GM19035 (cell line): Measurements from ENCODE around the gene TCAF1.
A peak's percentile ranks its signal among the peaks of the same experiment; 100 is the strongest.
"Not testable (repeated sequence)": the region's sequence is repeated elsewhere in the genome, so short reads cannot be mapped to it uniquely, and the experiment has no call there.

Source experiments
- ATAC-seq: cut with Tn5 transposase; IDR thresholded peaks from one replicate; pipeline ENCODE4 v1.9.1; 2021; ENCODE audit not compliant: unreplicated experiment

The TCAF1 gene

DNA sequence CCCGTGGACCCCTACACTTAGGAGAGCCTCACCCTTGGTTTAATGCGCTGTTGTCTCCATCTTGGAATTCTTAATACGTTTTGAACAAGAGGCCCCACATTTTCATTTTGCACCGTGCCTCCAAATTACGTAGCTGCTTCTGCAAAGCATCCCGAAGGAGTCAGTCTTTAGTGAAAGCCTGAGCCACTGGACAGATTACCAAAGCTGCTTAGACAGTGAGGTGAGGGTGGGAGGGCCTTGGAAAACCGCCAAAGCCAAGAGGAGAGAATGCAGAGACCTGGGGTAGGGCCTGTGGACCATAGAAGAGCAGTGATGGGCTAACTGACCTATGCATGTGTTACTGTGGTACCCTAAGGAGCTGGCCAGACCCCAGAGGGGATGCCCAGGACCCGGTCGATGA lies 4.2 kb upstream of the TCAF1 start:
- no peak for ATAC-seq

DNA sequence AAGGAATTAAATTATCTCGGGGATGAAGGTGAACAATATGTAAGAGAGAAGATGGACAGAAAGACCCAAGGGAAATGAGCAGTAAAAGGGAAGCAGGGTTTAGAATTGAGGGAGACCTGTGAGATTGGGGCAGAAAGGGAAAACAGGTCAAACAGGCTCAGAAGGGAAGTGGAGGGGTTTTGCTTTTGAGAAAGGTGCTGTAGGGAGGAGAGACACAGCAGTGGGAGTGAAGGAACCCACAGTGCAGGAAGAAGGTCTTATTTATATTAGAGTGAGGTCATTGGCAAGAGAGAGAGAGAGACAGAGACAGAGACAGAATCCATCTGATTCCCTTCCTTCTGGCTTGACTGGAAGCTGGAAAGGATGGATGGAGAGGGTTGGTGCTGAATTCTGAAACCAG lies 3.5 kb upstream of the TCAF1 start:
- ATAC-seq = no peak

DNA sequence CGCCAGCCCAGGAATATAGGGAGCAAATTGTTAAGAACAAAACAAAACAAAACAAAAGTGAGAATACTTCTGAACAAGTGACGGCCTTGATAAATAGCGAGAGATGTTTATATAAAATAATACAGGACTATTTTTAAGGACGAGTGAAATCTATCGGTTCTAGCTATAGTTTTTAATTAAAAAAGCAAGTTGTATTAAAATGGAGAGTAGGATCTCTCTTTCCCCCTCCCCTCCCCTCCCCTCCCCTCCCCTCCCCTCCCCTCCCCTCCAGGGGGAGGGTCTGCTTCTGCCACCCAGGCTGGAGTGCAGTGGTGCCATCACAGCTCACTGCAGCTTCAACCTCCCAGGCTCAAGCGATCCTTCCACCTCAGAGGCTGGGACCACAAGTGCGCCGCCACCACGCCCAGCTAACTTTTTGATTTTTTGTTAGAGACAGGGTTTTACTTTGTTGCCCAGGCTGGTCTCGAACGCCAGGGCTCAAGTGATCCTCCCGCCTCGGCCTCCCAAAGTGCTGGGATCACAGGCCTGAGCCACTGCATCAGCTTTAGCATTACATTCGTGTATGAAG lies 440 bp upstream of the TCAF1 start:
- no peak for ATAC-seq

DNA sequence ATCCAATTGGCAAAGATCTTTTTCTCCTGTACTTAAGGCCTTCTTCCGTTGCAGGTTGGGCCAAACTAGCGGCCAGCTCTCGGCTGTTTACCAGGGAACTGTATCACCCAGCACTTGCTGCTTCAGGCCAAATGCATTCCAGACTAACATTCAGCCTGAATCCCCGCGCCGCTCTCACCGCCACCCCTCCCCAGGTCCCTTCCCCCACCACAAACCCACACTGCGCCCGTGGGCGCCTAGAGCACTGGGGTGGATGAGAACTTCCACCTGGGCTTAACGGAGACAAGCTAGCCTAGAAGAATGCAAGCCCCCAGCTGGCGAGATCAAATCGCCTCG lies 676 bp downstream of the TCAF1 start:
- no peak for ATAC-seq

DNA sequence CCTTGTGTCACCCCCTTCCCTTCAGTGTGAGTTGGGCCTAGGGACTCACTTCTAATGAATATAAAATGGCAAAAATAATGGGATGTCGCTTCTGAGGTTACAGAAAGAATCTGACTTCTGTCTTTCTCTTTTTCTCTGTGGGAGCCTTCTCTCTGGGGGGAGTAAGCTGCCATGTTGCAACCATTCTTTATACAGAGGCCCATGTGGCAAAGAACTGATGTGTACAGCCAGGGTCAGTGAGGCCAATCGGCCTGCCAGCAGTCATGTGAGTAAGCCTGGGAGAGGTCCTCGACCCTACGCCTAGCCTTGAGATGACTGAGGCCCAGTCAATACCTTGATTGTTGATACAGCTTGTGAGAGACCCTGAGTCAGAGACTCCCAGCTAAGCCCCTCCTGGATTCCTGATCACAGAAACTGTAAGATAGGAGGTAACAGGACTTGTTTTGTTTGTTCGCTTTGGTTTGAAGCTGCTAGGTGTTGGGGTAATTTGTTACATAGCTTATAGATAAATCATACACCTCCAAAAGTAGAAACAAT lies 1.7 kb downstream of the TCAF1 start:
- ATAC-seq = no peak

DNA sequence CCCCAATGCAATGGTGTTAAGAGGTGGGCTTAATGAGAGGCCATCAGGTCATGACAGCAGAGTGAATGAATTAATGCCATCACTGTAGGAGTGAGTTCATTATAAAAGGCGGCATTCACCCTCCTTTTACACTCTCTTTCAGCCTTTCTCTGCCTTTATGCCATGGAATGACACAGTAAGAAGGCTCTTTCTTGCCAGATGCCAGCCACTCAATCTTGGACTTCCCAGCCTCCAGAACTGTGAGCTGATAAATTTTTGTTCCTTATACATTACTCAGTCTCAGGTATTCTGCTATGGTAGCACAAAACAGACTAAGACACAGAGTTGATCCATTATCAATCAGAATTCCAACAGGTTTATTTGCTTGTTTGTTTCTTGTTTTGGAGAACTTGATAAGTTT lies 3.2 kb downstream of the TCAF1 start:
- ATAC-seq = no peak

DNA sequence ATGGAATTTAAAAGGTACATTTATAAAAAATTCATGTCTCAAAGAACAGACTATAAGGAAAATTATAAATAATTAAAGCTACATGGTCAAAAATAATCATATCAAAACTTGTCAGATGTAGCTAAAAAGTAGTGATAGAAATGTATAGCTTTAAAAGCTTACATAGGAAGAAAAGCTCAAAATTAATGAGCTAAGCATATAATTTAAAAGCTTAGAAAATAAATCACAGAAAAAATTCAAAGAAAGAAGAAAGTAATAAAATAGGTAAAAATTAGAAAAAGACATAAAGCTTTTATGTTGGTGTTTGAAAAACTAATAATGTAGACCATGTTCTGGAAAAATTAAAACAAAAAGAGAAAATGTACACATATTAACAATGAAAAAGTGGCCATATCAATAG lies 5.3 kb downstream of the TCAF1 start:
- ATAC-seq = no peak

DNA sequence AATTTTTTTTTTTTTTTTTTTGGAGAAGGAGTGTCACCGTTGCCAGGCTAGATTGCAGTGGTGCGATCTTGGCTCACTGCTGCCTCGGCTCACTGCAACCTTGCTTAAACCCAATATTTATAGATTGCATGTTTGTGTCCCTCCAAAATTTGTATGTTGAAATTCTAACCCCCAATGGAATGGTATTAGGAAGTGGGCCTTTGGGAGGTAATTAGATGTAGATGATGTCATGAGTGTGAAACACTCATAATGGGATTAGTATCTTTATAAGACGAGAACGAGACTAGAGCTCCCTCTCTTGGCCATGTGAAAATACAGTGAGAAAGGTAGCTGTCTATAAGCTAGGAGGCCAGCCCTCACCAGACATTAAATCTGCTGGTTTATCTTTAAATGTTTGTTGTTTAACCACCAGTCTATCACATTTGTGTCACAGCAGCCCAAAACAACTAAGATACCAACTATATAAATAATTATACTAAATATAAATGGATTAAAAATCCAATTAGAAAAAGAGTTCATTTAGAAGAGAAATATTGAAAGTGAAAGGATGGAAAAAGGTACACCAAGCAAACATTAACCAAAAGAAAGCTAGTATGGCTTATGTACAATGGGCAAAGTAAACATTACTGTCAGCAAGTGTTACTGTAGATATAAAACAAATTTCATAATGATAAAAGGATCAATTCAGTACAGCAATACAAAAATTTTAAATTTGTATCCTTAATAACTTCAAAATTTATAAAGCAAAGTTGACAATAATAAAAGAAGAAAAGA lies 9.3 kb downstream of the TCAF1 start:
- ATAC-seq = peak; percentile 100

DNA sequence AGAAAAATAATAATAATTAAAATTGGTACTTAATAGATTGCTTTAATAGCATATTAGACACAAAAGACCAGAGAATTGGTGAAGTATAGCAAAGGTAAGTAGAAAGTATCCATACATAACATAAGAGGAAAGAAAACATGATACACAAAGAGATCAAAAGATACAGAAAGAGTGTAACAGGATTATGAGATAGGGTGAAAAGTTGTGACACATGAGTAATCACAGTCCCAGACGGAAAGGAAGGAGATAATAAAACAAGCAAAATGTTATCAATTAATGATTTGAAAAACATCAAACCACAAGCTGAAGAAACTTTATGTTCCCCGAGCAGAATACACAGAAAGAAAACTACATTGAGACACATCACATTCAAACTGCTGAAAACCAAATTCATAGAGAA lies 10.5 kb downstream of the TCAF1 start:
- no peak for ATAC-seq

DNA sequence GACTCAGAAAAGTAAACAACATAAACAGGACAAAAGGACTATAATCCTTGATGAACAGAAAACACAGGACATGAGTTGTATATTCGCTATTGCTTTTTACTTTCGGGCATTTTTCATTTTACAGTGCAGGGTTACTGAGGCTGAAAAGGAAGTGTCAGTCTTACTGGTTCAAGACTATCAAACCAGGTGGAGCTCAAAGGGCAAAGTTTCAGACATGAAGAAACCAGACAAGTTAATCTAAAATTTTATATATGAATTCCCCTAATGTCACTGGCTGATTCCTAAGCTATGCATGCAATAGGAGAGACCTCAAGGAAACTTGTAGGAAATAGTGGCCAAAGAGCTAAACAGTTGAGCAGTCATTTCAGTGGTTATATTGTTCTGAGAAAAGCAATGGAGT lies 11.4 kb downstream of the TCAF1 start:
- no peak for ATAC-seq

DNA sequence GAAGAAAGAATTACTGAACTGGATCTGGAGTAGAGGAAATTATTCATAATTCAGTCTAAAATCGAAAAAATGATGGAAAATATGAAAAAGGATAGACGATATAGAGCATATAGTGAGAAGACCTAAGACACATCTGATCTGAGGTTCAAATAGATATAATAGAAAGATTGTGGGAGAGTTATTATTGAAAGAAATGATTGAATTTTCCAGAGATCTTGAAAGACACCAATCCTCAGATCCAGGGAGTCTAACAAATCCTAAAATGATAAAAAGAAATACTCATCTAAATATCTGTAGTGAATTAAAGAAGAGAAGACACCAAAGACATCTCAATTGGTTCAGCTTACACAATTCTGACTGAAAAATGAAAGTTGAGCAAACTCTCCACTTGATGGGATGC lies 12.9 kb downstream of the TCAF1 start:
- no peak for ATAC-seq

DNA sequence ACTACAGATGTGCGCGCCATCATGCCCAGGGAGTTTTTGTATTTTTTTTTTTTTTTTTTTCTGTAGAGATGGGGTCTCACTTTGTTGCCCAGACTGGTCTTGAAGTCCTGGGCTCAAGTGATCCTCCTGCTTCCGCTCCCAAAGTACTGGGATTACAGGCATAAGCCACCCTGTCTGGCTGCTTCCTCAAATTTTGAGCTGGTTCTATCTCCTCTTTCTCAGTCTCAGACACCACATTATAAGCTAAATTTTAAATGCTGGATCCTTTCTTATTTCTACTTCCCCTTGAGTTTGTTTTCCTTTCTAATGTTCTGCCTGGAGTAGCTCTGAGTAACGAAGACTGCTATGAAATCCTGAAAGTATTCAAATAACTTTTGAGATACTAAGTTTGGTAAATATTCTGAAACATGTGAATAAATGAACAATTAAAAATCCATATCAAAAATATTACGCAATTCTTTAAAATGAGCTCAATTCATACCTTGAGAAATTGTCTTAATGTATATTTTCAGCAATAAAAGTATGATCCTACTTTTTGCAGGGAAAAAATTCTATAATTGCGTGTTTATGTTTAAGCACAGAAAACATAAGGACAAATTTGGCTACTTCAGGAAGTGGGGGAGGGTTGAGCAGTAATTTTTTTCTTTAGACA lies 15.0 kb downstream of the TCAF1 start:
- no peak for ATAC-seq

DNA sequence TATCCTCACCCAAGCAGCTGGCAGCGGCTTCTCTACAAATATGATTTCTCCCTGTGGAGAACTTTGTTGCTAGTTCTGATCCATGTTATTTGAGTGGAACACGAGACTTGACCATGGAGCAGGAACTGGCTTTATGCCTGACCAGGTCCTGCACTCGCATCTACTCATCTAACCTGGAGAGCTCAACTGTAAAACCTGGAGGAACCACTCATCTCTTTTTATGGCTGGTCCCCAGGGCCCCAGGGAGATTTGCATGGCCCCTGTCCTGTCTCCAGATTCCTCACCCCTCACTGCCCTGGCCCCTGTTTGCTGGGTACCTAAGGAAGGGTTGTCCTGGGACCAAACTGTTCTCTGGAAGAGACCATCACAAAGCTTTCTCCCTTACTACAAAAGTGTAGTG lies 16.0 kb downstream of the TCAF1 start:
- no peak for ATAC-seq

DNA sequence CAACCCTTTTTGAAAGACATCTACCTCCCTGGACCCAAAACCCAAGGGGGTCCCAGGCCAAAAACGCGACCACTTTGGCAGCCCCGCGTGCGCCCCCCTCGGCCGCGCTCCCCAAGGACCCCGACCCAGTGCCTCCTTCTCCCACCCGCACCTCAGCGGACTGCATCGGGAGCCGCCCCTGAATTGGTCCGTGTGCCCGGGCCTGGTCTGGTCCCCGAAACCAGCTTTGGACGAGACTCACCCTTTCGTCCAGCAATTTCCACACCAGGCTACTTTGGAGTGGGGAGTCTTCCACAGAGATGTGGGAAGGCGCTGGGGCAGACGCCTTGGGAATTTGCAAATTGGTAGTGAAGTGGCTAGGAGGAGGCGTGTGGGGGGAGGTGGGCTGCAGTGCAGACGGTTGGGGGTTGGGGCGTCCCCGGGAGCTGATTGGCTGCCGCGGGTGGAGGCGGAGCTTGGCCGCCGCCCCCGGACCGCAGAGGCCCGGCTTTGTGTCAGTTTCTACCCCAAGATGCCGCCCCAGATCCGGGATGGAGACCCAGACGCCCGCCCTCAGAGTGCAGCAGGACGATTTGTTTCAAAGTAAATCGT lies 16.9 kb downstream of the TCAF1 start:
- peak; percentile 89 for ATAC-seq

DNA sequence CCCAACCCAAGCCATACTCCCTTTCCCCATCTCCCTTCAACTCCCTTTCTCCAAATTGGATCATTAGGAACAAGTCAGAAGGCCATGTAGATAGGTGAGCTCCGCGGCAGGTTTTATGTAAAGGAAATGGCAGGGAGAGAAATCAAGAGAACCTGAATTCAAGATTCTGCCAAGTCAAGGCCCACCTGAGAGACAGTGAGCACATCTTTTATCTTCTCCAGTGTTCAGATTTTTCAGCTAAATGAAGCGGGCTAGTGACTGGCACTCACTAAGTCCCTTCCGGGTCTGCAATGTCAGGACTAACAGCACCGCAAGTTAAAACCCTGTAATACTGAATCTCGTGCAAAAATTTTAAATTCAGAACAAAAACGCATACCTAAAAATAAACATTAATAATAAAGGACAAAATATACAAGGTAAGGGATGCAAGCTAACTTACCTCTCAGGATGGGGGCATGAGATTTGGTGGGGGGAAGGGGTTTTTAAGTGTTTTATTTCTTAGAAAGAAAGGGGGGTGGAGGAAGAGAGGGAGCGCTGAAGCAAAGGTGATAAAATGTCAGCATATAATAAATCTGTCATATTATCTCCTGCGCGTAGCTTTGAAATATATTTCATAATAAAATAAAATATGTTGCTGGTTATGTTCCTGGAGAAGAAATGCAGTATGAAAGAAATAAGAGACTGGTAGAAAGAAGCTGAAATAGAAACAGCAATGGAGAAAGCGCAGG lies 17.6 kb downstream of the TCAF1 start:
- ATAC-seq = no peak

DNA sequence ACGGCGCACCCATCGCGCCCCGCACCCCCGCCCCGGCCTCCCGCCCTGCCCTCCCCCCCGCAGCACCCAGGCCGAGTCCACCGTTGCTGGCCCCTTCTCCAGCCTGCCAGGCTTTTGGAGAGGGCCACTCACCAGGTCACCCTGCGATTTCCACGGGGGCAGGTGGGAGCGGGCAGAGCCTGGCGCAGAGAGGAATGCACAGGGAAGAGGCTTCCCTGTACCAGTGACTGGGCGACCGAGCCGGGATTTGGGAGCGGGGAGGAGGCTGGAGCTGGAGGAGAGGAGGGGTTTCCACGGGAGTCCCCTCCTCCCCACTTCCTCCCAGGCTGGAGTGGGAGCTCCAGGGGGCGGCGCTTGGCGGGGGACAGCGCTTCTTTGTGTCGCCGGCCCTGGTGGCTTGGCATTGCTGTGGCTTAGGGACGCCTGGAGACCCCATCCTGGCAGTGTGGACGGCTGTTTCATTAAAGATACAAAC lies 19.3 kb downstream of the TCAF1 start:
- ATAC-seq = no peak

DNA sequence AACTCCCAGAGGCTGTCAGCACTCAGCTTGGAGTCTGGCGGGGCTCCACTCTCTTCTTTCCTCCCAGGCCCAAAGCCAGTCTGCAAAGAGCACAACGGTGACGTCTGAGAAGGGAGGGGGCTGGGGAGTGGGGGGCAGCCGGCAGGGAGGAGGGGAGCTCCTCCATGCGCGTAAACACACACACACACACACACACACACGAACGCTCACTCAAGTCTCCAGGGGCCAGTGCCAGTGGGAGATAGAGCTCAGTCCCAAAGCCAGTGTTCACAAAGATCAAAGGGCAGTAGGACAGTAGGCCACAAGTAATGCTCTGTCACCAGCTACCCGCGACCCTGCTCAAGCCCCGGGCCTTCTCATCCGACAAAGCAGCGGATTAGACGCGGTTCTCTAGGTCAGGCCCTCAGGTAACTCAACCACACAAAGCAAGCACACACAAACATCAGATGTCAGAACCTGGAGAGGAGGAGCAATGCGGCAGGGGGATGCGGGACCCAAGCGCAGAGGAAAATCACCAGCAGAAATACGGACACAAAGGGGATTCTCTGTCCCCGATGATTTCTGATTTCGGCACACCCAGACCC lies 19.9 kb downstream of the TCAF1 start:
- no peak for ATAC-seq

DNA sequence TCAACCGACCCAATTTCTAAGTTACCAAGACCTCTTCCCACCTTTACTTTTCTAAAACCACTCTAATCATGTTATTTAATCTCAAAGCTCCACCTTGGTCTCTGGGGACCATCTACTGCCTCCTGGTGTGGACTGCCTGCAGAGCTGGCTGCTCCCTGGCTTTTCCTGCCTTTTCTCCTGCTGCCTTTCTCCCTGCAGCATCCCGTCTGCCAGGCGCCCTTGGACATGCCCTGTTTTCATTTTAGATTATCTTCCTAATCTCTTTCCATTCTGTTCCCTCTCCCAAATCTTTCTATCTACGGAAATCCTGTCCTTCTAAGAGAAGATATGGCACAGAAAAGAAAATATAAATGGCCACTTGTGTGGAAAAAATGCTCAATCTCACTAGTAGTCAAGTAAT lies 23.1 kb downstream of the TCAF1 start:
- no peak for ATAC-seq

DNA sequence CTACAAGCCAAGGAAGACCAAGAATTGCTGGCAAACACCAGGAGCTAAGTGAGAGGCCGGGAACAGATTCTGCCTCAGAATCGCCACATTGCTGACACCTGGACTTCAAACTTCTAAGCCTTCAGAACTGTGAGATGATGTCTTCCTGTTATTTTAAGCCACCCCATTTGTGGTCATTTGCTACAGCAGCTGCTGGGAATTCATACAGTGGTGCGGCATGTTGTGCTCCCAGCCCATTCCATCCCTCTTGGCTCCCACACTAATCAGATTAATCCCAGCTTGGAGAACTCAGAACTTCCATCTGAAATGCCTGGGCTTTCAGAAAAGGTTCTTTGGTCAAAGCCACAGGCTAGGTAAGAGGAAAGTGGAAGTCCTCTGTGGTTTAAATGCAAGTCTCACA lies 24.9 kb downstream of the TCAF1 start:
- no peak for ATAC-seq

DNA sequence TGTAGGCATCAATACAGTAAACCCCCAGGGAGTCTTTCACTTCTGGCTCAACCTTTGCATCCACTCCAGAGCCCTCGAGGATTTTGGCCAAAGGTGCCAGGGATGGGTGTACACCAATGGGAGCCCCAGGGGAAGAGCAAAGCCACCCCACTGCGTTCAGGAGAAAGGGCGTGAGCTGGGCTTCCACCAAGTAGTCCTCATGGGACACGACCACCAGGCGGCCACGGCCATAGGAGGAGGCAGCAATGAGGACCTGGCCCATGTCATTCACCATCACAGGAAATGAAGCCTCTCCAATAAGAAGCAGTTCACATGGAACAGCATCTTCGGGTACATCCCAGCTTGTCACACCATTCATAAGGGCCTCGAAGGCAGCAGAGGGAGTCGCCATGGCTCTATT lies 25.8 kb downstream of the TCAF1 start:
- ATAC-seq = no peak

DNA sequence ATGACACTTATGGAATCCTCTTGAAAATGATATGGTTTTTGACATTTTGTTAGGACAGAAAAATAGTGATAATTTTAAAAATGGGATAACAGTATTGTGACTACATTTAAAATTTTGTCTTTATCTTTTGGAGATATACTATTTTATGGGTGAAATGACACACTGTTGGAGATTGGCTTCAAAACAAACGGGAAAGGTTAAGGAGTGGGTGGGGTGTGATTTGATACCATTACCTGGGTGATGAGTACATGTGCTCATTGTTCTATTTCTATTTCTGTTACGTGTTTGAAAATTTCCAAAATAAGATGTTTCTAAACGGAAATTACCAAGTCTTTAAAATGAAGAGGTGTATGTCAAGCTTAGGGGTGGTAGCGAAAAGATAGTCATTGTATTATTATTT lies 28.7 kb downstream of the TCAF1 start:
- not testable (repeated sequence) for ATAC-seq
